ENCODE data around the gene NOC2L. TPM values are rescaled to one million over a fixed set of nuclear protein-coding genes. Genes with fewer than 3 reads are reported as not detected.
A peak's percentile ranks its signal among the peaks of the same experiment; 100 is the strongest.

Gene NOC2L
- total and polyA plus RNA-seq, 9 of the 15 experiments (the other 6 are each of a cell fraction or from before 2014, with no cell fraction given): 4.0 to 410 (median 200) TPM

GRCh38 chr1:940107-941014 lies 18.7 kb downstream of the NOC2L start (continued):
- no peak for TF ChIP-seq TAF15 (IDR thresholded peaks at IDR 0.05; ENCODE audit: low read depth, low read length)
- TF ChIP-seq PBX2 (CRISPR knock-in tag; IDR thresholded peaks at IDR 0.05; ENCODE audit: low read depth): peak; percentile 48; the same call in 1 of the 2 replicates
- TF ChIP-seq PBX2 (tag; conservative IDR thresholded peaks at IDR 0.05; ENCODE audit: low read depth): no peak
- no peak for TF ChIP-seq GTF2E2 (tag; IDR thresholded peaks at IDR 0.05)
- no peak for TF ChIP-seq SRSF9 (IDR thresholded peaks at IDR 0.05; ENCODE audit: borderline replicate concordance, low read depth, low read length)
- peak; percentile 54; the same call in 1 of the 2 replicates for TF ChIP-seq GABPB1 (CRISPR knock-in tag; IDR thresholded peaks at IDR 0.05)
- TF ChIP-seq ILK (tag; IDR thresholded peaks at IDR 0.05; ENCODE audit: borderline replicate concordance, low read depth): no peak
- TF ChIP-seq AFF4 (CRISPR knock-in tag; IDR thresholded peaks at IDR 0.05): no peak
- peak; percentile 79 to 82 for TF ChIP-seq NRF1 (conservative IDR thresholded peaks at IDR 0.05 in 1 of 2, IDR thresholded peaks at IDR 0.05 in 1 of 2)
- no peak for TF ChIP-seq CREB3L1 (IDR thresholded peaks at IDR 0.05; ENCODE audit: borderline replicate concordance, low read depth)
- no peak for TF ChIP-seq HIVEP1 (CRISPR knock-in tag; IDR thresholded peaks at IDR 0.05)
- TF ChIP-seq MAFK (IDR thresholded peaks at IDR 0.05; ENCODE audit: low read length): no peak
- no peak for TF ChIP-seq RHOXF2B (CRISPR knock-in tag; conservative IDR thresholded peaks at IDR 0.05)
- no peak for TF ChIP-seq ARHGAP35 (IDR thresholded peaks at IDR 0.05; ENCODE audit: partially characterized antibody)
- no peak for TF ChIP-seq CREBBP (IDR thresholded peaks at IDR 0.05; ENCODE audit: low read depth, low read length)
- TF ChIP-seq CREM (IDR thresholded peaks at IDR 0.05; ENCODE audit: low read depth): peak; percentile 15; the same call in 1 of the 2 replicates
- 0 out of 4 replicates have a peak, but pooled peaks of 1 of the 2 experiments have one; percentile 34 for TF ChIP-seq TBL1XR1 (IDR thresholded peaks at IDR 0.05; ENCODE audit: low read length in 2 of 2)
- no peak for TF ChIP-seq NR2C2 (CRISPR knock-in tag; IDR thresholded peaks at IDR 0.05)
- no peak for TF ChIP-seq NR2C2 (tag; IDR thresholded peaks at IDR 0.05)
- TF ChIP-seq MAZ (CRISPR knock-in tag; conservative IDR thresholded peaks at IDR 0.05 in 1 of 2, IDR thresholded peaks at IDR 0.05 in 1 of 2): peak in 1 of 2 experiments; percentile 39; a peak in 3 of 4 replicates
